GM23248 (cell line): ENCODE data around the gene TAF12. TPM values are rescaled to one million over a fixed set of nuclear protein-coding genes. Genes with fewer than 3 reads are reported as not detected.
"Not testable (repeated sequence)": the region's sequence is repeated elsewhere in the genome, so short reads cannot be mapped to it uniquely, and the experiment has no call there.

Experiments
- DNase-seq: peaks from one replicate; pipeline ENCODE4 v3.0.0-alpha.2; 2015
- H2AFZ ChIP-seq: fragments of 200-600 bp; sonication (generic); 2 replicates; pipeline ENCODE4 v1.6.1; 2016; ENCODE audit warnings: antibody characterized with exemption
- H3F3A ChIP-seq: fragments of 200-600 bp; sonication (generic); 2 replicates; pipeline ENCODE4 v1.6.1; 2016; ENCODE audit warnings: mild to moderate bottlenecking, antibody characterized with exemption, mixed run types; ENCODE audit not compliant: insufficient read depth
- H3K27ac ChIP-seq: fragments of 200-600 bp; sonication (generic); 2 replicates; pipeline ENCODE4 v1.5.1; 2016; ENCODE audit warnings: mild to moderate bottlenecking
- H3K27me3 ChIP-seq: fragments of 200-600 bp; sonication (generic); replicated peaks from 2 replicates; pipeline ENCODE4 v1.6.1; 2016; ENCODE audit warnings: mild to moderate bottlenecking; ENCODE audit not compliant: insufficient read depth
- H3K36me3 ChIP-seq: fragments of 200-600 bp; sonication (generic); 2 replicates; pipeline ENCODE4 v1.6.1; 2016; ENCODE audit warnings: low read depth, mild to moderate bottlenecking
- H3K4me1 ChIP-seq: fragments of 200-600 bp; sonication (generic); 2 replicates; pipeline ENCODE4 v1.6.1; 2016; ENCODE audit warnings: mild to moderate bottlenecking; ENCODE audit not compliant: insufficient read depth
- H3K4me2 ChIP-seq: fragments of 200-600 bp; sonication (generic); one replicate; pipeline ENCODE4 v1.6.1; 2016; ENCODE audit warnings: mild to moderate bottlenecking; ENCODE audit not compliant: unreplicated experiment
- H3K4me3 ChIP-seq: fragments of 200-600 bp; sonication (generic); 2 replicates; pipeline ENCODE4 v1.5.1; 2016; ENCODE audit warnings: mild to moderate bottlenecking
- H3K79me2 ChIP-seq: fragments of 200-600 bp; sonication (generic); 2 replicates; pipeline ENCODE4 v1.6.1; 2016; ENCODE audit warnings: mild to moderate bottlenecking; ENCODE audit not compliant: insufficient read depth
- H3K9ac ChIP-seq: fragments of 200-600 bp; sonication (generic); 2 replicates; pipeline ENCODE4 v1.6.1; 2016; ENCODE audit warnings: mild to moderate bottlenecking
- H3K9me2 ChIP-seq: fragments of 200-600 bp; sonication (generic); 2 replicates; pipeline ENCODE4 v1.6.1; 2016; ENCODE audit warnings: mixed run types, mild to moderate bottlenecking, moderate library complexity; ENCODE audit not compliant: insufficient read depth
- H3K9me3 ChIP-seq: fragments of 200-600 bp; sonication (generic); one replicate; pipeline ENCODE4 v1.6.1; 2017; ENCODE audit warnings: low read depth
- H4K20me1 ChIP-seq: fragments of 200-600 bp; sonication (generic); 2 replicates; pipeline ENCODE4 v1.6.0; 2016; ENCODE audit not compliant: insufficient read depth
- EZH2 ChIP-seq: fragments of 200-600 bp; sonication (generic); IDR thresholded peaks from 2 replicates; pipeline ENCODE4 v1.6.1; 2018; ENCODE audit warnings: antibody characterized with exemption, mild to moderate bottlenecking; ENCODE audit not compliant: insufficient read depth, poor library complexity, severe bottlenecking
- EZH2phosphoT487 ChIP-seq: fragments of 200-600 bp; sonication (generic); IDR thresholded peaks from 2 replicates; pipeline ENCODE4 v1.6.1; 2018; ENCODE audit warnings: antibody characterized with exemption, moderate library complexity, mild to moderate bottlenecking, low read depth; ENCODE audit not compliant: insufficient read depth
- WGBS, 2 experiments: methylation state at CpG; one replicate each; pipeline ENCODE4 v1.1.6; 2015 to 2017; ENCODE audit warnings: low lambda C conversion rate in 2 of 2, low coverage in 1 of 2; ENCODE audit errors: missing lambda C conversion rate in 2 of 2; 5-methylcytosine and 5-hydroxymethylcytosine counted together
- in situ Hi-C: fragments of 300-500 bp; cut with MboI; formaldehyde crosslinking; loops from 2 replicates; pipeline ENCODE4 v1.15.0; 2020
- polyA plus RNA-seq: library from polyadenylated mRNA; unstranded; fragments of >200 nt; fragmentation: Nextera tagmentation; extraction: Ambion mirVana; gene quantifications from 2 replicates; pipeline ENCODE4 v1.2.1, GENCODE V29; 2016
- total RNA-seq: library from RNA; depleted of rRNA; stranded (reverse); fragments of >200 nt; shearing (Covaris generic); gene quantifications from 2 replicates; pipeline ENCODE4 v1.2.3, GENCODE V29; 2014; rRNA removed

TAF12 gene
- total RNA-seq (18.4 and 49.7 TPM in 2 replicates), polyA plus RNA-seq (45.0 and 45.6 TPM in 2 replicates)

GRCh38 chr1:28642847-28643635 lies at the start of gene TAF12:
TAF12 (minus strand) TSS chr1:28643067; CDS start chr1:28622081, 20,986 bp downstream.
- Histone ChIP-seq H3K79me2 (peaks cover 44% of the 10 kb centered on the region), H3K9me3 (no peaks in the 10 kb centered on the region), H3K4me1 (peaks cover 26% of the 10 kb centered on the region), H3K36me3 (no peaks in the 10 kb centered on the region), H3K4me3 (peak within 1 kb of the TSS; percentile 89), H4K20me1 (no peaks in the 10 kb centered on the region), H3K27ac (peak within 1 kb of the TSS; percentile 96), H3F3A (peaks cover 26% of the 10 kb centered on the region), H3K9ac (peak within 1 kb of the TSS; percentile 94), H3K4me2 (peak within 1 kb of the TSS; percentile 99), H2AFZ (peak within 1 kb of the TSS; percentile 98), H3K9me2 (no peaks in the 10 kb centered on the region), H3K27me3 (no peaks in the 10 kb centered on the region)
- 1 to 2% methylated on average over 47 to 49 of the region's 49 CpGs for WGBS, 2 experiments
- in situ Hi-C loops: no loop called here
- TF ChIP-seq EZH2phosphoT487 (no peak), EZH2 (no peak)
- DNase-seq: peak; percentile 98

GRCh38 chr1:28691627-28692026 lies 48.8 kb upstream of the TAF12 start:
- H3K4me3 ChIP-seq, H3K9ac ChIP-seq, H3K9me2 ChIP-seq, H4K20me1 ChIP-seq, H3K27me3 ChIP-seq, H3K4me1 ChIP-seq, H2AFZ ChIP-seq, H3K27ac ChIP-seq, DNase-seq, H3K4me2 ChIP-seq, H3K79me2 ChIP-seq, in situ Hi-C loops, H3K9me3 ChIP-seq, H3F3A ChIP-seq: not testable (repeated sequence)
- peaks cover 20% of the 10 kb centered on the region for H3K36me3 ChIP-seq
- WGBS, 2 experiments: 67 to 70% methylated on average over 1 of the region's 1 CpG

- WGBS, 2 experiments: 83 to 84% methylated on average over 4 of the region's 4 CpGs
Observed at GRCh38 chr1:28684937-28685336, 42.1 kb upstream of the TAF12 start.

GRCh38 chr1:28682840-28683239 lies 40.0 kb upstream of the TAF12 start:
- no peaks in the 10 kb centered on the region for H3K9me3 ChIP-seq
- no peak for DNase-seq
- no peaks in the 10 kb centered on the region for H3K27me3 ChIP-seq
- H3K4me2 ChIP-seq: no peak overlapping the region
- WGBS, 2 experiments: 97 to 100% methylated on average over 6 of the region's 6 CpGs
- in situ Hi-C loops: no loop called here
- peaks cover 47% of the 10 kb centered on the region for H3K79me2 ChIP-seq
- TF ChIP-seq EZH2 (no peak), EZH2phosphoT487 (no peak)
- no peak overlapping the region for H3K27ac ChIP-seq
- no peaks in the 10 kb centered on the region for H3K9me2 ChIP-seq
- H2AFZ ChIP-seq: no peak overlapping the region
- peaks cover 5% of the 10 kb centered on the region; the same call in 1 of the 2 replicates for H3K36me3 ChIP-seq
- H3F3A ChIP-seq: no peaks in the 10 kb centered on the region
- H3K4me1 ChIP-seq: 0 out of 2 replicates have a peak, but pooled peaks cover 4% of the 10 kb centered on the region
- no peaks in the 10 kb centered on the region for H4K20me1 ChIP-seq
- H3K4me3 ChIP-seq: no peak overlapping the region
- H3K9ac ChIP-seq: no peak overlapping the region

More at GRCh38 chr1:28684937-28685336, 42.1 kb upstream of the TAF12 start:
- in situ Hi-C loops: no loop called here
- no peak for DNase-seq
- Histone ChIP-seq H3K9me2 (no peaks in the 10 kb centered on the region), H3K27me3 (no peaks in the 10 kb centered on the region), H3K36me3 (peaks cover 5% of the 10 kb centered on the region; the same call in 1 of the 2 replicates), H3F3A (no peaks in the 10 kb centered on the region), H3K79me2 (peaks cover 27% of the 10 kb centered on the region; the same call in 1 of the 2 replicates), H3K4me2 (no peak overlapping the region), H3K9me3 (no peaks in the 10 kb centered on the region), H3K27ac (no peak overlapping the region), H3K4me3 (no peak overlapping the region), H3K4me1 (0 out of 2 replicates have a peak, but pooled peaks cover 4% of the 10 kb centered on the region), H3K9ac (no peak overlapping the region), H2AFZ (no peak overlapping the region), H4K20me1 (no peaks in the 10 kb centered on the region)
- TF ChIP-seq EZH2phosphoT487 (no peak), EZH2 (no peak)
